HL-60 (cell line): ENCODE results near the gene NOL8.
A peak's percentile ranks its signal among the peaks of the same experiment; 100 is the strongest.

Source experiments
- CTCF ChIP-seq: IDR thresholded peaks from one replicate; pipeline ENCODE4 v1.5.1; 2011; ENCODE audit warnings: low read length, control low read depth, inconsistent platforms; ENCODE audit not compliant: insufficient read depth
- POLR2AphosphoS5 ChIP-seq: IDR thresholded peaks from 2 replicates; pipeline ENCODE4 v1.6.1; 2012; ENCODE audit warnings: low read depth

DNA sequence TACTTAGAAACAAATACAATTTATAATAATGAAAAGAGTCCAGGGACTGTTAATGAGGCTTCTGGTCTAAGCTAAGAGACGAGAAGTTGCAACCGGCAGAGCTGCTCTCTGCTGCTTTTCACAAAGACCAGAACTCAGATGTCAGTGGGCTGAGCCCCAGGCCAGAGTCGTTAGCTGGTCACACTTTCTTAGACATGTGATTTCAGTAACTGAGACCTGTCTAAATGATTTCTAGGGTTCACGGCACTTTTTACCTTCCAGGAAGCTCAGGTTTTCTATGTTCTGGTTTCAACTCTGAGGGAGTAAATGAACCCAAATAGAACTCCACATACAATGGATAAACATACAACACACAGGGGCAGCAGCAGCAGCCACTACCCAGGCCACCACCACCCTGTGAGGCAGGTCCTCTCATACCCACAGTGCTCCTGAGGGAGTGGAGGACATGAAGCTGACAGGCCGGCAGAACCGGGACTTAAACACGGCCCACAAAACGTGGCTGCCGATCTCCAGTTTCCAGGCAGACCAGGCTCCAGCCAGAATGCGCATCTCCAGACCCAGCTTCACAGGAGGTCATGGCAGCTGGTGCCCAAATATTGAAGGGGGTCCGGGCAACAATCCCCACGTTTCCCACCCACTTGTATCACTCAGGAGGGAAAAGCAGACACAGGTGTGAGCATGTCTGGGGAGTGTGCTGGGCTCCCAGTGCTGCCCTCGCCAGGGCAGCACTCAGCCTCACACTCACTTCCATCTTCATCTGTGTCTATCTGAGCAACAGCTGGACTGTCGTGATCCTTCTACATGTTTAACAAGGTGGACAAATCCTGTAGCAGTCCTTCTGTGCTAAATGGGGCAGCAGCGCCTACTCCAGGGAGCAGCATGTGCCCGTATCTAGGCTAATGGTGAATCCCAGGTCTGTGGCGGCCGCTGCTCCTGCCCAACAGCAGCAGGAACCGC lies 70.5 kb downstream of the NOL8 start:
- no peak for TF ChIP-seq CTCF
- 0 out of 2 replicates have a peak, but pooled peaks have one; percentile 17 for TF ChIP-seq POLR2AphosphoS5
